AG08396 (cell line): Measurements from ENCODE around the gene PRICKLE2.

Experiments
- DNase-seq: peaks from one replicate; pipeline ENCODE4 v3.0.0; 2012; ENCODE audit warnings: low spot score, mixed read lengths

PRICKLE2 gene

DNA sequence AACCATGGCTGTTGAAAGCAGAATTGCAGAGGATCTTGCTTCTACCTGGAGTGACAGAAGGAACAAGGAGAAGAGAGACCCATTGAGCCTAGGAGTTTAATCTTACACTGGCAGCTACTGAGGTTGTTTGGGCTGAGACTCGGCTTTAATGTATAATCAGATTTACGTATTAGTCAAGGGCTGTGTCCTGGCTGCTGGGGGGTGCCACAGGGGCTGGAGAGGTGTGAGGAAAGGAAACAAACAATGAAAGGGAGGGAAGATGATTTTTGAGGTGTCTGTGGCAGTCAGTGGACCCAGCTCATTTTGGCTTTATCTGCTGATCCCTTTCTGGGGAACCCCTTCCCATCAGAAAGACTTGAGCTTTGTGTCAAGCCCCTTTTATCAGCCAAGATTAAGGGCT, 95.7 kb downstream of the PRICKLE2 start:
- DNase-seq: no peak

DNA sequence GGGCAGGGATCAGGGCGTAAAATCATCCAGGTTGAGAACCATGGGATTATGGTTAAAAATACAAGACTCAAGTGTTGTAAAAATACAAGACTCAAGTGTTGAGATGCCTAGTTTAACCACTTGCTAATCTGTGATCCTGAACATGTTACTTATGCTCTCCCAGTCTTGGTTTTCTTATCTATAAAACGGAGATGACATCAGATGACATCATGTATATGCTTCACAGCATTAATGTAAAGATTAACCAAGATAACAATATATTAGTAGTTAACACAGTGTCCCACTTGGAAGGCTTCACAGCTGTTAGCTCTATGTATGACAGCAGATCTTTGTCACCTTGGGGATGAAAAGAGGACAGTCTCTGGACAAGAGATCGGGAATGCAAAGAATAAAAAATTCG, 96.2 kb downstream of the PRICKLE2 start:
- no peak for DNase-seq

DNA sequence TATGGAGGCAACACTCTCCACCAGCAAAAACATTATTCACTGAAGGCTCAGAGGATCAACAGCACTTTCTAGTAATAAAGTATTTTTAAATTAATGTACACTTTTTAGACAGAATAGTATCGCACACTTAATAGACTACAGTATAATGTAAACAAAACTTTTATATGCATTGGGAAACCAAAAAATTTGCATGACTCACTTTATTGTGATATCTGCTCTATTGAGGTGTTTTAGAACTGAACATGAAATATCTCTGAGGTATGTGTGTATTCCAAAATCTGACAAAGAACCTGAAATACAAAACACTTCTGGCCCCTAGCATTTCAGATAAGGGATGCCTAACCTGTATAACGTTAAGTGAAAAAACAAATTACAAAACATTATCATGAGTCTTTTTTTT, 99.7 kb downstream of the PRICKLE2 start:
- no peak for DNase-seq

DNA sequence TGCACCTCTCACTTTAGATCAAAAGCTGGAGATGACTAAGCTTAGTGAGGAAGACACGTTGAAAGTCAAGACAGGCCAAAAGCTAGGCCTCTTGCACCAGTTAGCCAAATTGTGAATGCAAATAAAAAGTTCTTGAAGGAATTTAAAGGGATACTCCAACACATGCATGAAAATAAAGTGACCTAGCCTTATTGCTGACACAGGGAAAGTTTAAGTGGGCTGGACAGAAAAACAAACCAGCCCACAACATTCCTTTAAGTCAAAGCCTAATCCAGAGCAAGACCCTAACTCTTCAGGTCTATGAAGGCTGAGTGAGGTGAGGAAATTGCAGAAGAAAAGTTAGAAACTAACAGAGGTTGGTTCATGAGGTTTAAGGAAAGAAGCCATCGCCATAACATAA, 101.3 kb downstream of the PRICKLE2 start:
- no peak for DNase-seq

DNA sequence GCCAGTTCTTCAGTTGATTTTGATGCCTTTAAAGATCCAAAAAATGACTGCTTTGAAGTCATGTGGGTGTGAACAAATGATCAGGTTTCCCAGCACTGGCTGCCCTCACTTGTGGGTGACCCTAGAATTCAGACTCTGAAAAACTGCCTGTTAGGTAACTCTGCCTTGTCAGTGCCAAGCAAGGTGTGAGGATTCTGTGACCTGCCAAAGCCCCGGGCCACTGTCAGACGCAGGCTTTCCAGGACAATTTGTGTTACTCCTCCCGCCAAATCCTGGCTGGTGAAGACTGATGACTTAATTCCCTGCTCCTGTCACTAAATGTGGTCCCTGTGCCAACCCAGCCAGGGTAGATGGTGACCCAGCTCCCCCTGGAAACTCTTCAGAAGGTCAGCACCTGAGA, 102.8 kb downstream of the PRICKLE2 start:
- DNase-seq: no peak

DNA sequence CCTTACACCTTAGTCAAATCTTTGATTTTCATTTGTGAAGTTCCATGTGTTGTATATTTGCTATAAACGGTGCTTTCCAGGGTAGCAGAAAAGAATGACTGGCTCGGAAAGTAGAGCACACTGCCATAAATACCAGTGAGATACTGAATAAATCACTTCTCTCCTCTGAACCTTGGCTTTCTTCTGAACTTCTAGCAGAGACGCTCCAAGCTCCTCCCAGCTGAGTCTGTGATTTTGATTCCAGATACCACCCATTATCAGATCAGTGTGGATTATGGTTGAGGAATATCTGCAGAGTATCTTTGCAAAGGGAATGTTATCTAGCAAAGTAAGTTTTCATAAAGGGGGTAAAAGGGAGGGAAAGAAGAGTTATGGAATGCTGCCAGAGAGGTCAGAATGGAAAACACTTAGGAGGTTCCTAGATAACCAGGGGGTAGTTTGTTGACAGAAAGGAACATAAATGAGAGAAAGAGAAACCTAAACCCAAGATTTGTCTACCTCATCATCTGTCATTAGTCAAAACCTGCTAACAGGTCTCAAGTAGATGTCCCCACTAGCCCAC, 103.4 kb downstream of the PRICKLE2 start:
- DNase-seq: no peak

DNA sequence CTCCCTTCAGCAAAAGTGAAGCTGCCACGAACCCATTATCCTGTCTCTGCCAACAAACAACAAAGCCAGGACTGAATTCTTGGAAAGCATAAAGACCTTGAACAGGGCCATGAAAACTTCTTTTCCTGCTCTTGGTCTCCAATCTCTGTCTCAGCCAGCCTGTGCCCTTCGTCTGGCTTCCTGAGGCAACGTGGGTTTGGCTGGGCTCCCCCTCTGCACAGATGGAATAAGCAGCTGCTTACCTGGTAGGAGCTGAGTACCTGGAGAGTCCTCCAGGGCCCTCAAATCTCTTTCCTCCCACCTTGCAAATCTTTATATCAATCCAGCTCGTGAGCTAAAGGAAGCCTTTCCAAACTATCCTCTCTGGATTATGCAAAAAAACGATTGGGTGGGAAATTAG, 104.4 kb downstream of the PRICKLE2 start:
- DNase-seq: no peak

DNA sequence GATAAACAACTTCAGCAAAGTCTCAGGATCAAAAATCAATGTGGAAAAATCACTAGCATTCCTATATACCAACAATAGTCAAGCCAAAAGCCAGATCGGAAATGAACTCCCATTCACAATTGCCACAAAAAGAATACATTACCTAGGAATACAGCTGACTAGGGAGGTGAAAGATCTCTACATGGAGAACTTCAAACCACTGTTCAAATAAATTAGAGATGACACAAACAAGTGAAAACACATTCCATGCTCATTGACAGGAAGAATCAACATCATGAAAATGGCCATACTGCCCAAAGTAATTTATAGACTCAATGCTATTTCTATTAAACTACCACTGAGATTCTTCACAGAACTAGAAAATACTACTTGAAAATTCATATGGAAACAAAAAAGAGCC, 107.8 kb downstream of the PRICKLE2 start:
- DNase-seq: no peak

DNA sequence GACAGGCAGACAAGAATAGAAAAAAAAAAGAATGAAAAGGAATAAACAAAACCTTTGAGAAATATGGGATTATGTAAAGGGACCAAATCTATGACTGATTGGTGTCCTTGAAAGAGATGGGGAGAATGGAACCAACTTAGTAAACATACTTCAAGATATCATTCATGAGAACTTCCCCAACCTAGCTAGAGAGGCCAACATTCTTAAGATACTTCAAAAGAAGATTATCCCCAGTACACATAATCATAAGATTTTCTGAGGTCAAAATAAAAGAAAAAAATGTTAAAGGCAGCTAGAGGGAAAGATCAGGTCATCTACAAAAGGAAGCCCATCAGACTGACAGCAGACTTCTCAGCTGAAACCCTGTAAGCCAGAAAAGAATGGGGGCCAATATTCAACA, 110.6 kb downstream of the PRICKLE2 start:
- no peak for DNase-seq

DNA sequence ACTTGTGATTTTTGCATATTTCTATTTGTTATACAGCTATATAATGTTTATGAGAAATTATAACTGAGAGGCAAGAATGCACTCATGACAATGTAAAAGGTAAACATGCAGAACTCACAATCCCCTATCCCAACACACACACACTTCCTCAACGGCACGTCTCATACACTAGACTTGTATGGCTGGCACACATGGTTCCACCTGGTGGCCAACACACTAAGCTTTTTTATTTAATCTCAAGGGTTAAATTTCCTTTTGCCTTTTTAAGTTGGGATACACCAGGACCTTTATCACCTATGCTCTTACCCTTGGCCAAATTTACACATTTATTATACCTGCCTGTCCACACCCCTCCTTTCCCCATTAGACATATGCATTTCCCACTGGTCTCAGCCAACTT, 113.4 kb downstream of the PRICKLE2 start:
- no peak for DNase-seq

DNA sequence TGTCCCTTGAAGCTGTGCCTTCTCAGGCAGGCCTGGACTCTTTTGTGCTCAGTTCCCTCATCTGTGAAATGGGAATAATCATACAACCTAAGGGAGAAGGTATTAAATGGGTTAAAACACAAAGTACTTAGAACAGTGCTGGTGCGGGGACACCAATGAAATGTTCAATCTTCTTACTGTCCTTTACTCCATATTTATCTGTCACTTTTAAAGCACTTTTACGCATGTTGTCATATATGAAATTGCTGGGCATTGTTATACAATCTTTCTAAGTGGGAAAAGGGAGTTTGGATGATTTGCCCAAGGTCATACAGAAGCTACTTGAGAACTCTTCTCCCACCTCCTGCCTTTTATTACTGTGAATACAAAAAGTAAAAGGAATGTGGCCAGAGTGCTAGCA, 114.2 kb downstream of the PRICKLE2 start:
- DNase-seq: no peak

DNA sequence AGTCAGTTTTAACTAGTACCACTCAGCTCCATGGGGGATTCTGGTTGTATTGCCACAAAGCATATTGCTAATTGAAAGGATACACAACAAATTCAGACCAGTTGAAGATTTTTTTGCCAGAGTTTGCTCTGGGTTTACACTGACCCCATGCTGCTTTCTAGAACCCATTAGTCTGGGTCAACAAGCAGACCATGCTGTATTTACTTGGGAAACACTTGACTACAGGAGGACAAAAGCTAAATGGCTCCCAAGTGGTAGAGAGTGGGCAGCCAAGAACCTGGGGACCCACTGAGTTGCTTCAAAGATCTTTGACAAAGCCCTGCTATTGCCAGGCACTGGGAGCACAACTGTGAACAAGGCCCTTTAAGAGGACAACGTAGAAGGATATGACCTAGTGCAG, 115.2 kb downstream of the PRICKLE2 start:
- DNase-seq: no peak

DNA sequence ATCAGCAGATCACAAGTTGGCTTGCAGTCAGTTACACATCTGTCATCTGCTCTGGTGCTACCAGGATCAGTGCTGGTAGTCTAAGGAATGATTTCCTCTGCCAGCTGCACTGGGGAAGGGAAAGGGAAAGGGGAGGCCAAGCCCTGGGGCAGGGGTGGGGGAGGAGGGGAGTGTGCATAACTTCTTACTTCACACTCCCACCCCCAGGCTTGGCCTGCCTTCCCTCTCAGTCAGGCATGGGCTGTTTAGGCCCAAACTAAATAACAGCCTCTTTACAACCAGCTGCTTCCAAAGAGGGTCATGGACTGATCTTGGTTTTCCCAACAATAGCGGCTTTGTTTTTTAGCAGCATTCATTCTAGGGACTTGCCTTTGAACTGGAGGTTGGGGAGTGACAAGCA, 115.8 kb downstream of the PRICKLE2 start:
- DNase-seq: no peak

DNA sequence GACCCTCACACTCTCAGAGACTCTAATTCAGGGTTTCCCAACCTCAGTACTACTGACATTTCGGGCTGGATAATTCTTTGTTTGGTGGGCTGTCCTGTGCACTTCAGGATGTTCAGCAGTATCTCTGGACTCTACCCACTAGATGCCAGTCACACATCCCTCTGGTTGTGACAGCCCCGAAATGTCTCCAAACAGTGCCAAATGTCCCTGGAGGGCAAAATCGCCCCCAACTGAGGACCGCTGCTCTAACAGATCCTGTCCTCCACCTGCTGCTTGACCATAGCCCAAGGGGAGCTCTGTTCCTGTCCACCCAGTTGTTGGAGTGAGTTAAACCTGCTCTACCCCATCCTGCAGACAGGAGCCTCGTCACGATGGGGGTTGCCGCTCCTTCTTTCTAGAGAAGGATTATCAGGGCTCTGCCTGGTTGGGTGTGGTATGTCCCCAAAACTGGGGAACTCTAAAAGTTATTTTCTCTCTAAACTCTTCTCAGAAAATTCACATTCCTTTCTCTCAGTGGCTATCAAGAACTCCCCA, 116.4 kb downstream of the PRICKLE2 start:
- no peak for DNase-seq

DNA sequence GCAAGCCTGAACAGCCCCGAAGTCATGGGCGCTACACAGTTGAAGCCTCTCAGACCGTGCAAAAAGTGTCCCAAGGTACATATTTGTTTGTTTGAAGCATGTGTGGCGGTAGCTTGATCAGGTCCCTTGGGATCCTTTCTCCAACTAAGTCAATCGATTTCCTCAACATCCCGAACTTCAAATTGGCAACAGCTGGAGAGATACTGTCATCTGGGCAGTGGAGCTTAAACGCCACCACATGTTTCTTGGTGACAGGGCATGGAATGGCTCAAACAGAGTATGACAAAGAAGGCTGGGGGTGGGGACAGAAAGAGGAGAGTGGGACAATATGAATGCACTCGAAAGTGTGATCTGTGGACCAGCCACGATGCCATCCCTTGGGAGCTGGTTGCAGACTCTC, 117.0 kb downstream of the PRICKLE2 start:
- no peak for DNase-seq

DNA sequence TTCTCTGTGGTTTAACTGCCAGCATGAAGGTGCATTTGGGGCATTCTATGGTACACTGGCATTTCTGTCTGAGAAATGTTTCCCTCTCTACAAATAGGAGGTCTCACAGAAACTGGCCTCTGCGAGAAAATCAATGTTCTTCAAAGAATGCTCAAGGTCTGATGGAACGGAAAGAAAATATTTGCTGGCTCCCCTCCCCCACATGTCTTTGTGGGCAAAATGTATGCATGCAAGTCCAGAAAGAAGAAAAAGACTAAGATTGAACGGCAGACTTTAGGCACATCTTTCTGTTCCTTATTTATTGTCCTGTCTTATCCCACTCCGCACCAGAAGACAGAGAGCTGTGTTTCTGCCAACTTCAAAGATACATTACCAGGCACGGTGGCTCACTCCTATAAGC, 118.1 kb downstream of the PRICKLE2 start:
- no peak for DNase-seq

DNA sequence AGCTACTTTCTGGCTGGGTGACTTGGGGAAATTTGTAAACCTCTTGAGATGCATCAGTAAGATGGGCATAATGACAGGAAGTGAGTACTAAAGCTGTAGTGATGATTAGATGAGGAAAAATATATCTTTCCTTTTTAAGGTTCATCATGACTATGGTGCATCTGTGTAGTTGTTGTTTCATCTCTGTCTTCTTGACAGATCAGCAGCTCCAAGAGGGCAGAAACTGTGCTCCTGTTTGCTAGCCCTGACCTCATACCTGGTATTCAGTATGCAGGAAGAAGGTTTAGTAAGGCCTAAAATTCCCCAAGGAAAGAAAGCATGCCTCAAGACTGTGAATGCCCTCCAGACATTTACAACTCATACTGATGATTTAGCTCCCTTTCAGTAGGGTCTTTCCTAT, 119.5 kb downstream of the PRICKLE2 start:
- no peak for DNase-seq

DNA sequence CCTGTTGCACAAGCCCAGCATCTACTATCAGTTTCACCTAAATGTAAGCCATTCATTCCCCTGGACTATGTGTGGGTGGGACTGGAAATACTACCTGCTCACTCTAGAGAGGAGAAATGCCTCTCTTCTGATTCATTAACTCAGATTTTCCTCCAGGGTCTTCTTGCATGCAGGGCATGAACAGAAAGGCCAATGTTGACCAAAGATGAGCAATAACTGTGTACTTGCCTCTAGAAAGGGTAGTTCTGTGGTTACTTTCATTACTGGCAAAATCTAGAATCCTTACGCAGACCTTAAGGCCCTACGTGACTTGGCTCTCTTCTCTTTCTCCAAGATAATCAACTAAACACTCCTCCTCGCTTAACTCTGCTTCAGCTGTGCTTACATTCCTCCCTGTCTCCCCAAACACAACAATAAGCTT, 120.6 kb downstream of the PRICKLE2 start:
- DNase-seq: peak; percentile 20

DNA sequence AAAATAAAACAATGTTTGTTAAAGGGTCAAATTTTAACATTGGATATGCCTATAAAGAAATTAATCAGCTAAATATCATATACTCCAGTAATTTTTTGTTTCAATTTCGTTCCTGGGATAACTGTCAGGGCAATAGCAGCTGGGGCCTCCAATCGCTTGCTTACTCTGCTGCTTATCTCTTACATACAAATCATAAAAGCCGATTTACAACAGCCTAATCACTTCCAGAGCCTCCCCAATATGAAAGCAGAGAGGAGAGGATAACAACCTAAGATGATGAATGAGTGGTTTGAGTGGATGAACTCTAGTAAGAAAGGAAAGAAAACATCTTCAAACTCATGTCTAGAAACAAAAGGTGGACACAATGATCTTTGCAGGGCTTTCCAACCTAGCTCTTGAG, 121.3 kb downstream of the PRICKLE2 start:
- DNase-seq: no peak

DNA sequence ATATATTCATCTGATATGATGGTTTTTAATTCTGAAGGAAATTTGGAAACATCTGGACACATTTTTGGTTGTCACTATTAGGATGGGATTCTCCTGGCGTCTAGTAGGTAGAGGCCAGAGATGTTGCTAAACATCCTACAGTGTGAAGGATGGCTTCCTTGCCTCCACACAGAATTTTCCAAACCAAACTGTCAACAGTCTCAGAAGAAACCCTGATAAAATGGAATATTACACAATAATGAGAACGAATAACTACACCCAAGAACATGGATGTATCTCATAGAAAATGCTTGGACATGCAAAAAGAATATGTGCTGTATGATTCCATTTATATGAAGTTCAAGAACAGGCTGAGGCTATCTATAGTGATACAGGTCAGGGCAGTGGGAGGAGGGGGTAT, 122.1 kb downstream of the PRICKLE2 start:
- DNase-seq: no peak

DNA sequence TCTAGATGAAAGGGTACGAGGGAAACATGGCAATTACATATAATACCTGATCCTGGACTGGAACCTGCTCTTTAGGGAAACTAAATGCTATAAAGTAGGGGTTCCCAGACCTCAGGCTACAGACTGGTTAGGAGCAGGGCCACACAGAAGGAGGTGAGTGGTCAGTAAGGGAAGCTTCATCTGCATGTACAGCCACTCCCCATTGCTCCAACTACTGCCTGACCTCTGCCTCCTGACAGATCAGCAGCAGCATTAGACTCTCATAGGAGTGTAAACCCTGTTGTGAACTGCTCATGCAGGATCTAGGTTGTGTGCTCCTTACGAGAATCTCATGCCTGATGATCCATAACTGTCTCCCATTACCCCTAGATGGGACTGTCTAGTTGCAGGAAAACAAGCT, 123.1 kb downstream of the PRICKLE2 start:
- no peak for DNase-seq

DNA sequence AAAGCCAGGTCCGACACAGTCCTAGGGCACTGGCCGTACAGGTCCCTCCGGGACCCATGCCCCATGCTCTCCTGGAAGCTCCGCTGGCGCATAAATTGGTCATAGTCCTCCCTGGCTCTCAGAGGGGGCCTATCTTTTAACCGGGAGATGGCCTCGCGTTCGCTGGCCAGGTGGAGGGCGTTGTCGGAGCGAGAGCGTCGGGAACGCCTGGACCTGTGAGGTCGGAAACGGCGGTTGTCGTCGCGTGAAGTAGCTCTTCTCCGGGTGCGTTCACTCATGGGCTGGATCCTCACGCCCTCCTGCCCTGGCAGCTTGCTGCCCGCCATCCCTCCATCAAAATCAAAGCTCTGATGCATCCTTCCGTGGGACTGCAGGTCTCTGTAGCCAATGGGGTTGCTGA, 126.0 kb downstream of the PRICKLE2 start:
- DNase-seq: no peak

DNA sequence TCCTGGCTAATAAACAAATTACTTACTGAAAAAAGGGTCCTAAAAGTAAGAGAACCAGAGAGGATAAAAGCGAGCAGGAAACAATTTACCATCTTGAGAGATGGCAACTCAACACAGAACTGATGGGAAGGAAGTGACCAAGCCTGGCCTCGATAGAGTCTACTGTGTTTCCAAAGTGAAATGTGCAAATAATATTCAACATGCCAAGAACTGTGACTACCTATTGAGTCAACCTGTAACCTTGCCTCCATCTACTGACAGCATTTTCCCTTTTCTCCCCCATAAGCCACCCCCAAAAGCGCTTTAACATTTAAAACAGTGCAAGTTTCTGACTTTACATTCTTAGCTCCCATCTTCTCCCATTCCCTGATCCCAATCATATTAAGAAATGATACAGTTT, 126.6 kb downstream of the PRICKLE2 start:
- no peak for DNase-seq

DNA sequence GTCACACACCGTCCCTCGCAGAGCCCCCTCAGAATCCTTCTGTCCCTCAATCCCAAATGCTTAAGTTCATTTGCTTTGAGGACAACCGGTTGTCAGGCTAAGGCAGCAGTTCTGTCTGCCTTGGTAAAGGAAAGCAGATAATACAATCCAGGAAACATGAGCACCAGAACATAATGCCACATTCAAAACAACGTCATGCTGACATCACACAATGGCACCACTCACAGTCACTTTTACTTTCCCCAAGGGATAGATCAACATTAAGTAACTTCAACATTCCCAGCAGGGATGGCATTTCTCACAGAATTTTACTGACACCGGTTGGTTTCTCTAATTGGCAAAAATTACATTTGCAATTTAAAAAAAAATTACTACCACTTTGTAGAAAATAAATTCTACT, 127.3 kb downstream of the PRICKLE2 start:
- no peak for DNase-seq

DNA sequence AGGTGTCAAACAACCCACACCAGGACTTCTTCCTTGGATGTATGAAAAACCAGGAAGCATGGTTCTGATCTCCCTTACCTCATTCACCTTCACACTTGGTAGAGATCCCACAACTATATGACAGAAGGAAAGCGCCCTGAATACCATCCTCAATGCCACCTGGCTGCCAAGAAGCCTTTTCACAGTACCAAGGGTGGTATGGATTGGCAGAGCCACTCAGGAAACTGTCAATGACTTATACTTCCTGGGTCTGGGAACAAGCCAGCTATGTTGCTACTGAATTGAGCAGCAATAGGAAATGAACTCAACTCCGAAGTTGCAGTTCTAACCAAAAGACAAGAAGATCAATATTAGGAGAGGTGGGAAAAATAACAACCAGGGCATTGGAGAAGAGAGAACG, 129.5 kb downstream of the PRICKLE2 start:
- DNase-seq: no peak
